Measurements from ENCODE around the gene SPTLC1.
A peak's percentile ranks its signal among the peaks of the same experiment; 100 is the strongest.
"Not testable (repeated sequence)": the region's sequence is repeated elsewhere in the genome, so short reads cannot be mapped to it uniquely, and the experiment has no call there.

The SPTLC1 gene

GRCh38 chr9:92108122-92108521 lies 7.1 kb downstream of the SPTLC1 start:
- Histone ChIP-seq H3K36me3 (ENCODE audit: control insufficient read depth, insufficient read depth, low read length, severe bottlenecking) (peaks cover 40% of the 10 kb centered on the region), H3K27me3 (replicated peaks; ENCODE audit: control insufficient read depth, insufficient read depth, low read length) (no peaks in the 10 kb centered on the region), H3K4me1 (ENCODE audit: control insufficient read depth, insufficient read depth, low read length) (no peaks in the 10 kb centered on the region), H3K4me3 (ENCODE audit: low read length) (no peak overlapping the region), H3K9ac (ENCODE audit: low read length) (no peak overlapping the region), H3K9me3 (ENCODE audit: control insufficient read depth, low read length) (no peaks in the 10 kb centered on the region)
- no peak for DNase-seq (ENCODE audit: low read depth)

- not testable (repeated sequence) for H3K27me3 ChIP-seq (replicated peaks; ENCODE audit: control insufficient read depth, insufficient read depth, low read length); H3K4me1 ChIP-seq (ENCODE audit: control insufficient read depth, insufficient read depth, low read length); H3K9me3 ChIP-seq (ENCODE audit: control insufficient read depth, low read length); DNase-seq (ENCODE audit: low read depth); H3K9ac ChIP-seq (ENCODE audit: low read length); H3K4me3 ChIP-seq (ENCODE audit: low read length)
- peaks cover 26% of the 10 kb centered on the region for H3K36me3 ChIP-seq (ENCODE audit: control insufficient read depth, insufficient read depth, low read length, severe bottlenecking)
Measured at GRCh38 chr9:92105446-92106225, 9.6 kb downstream of the SPTLC1 start.

- not testable (repeated sequence) for H3K4me1 ChIP-seq (ENCODE audit: control insufficient read depth, insufficient read depth, low read length); H3K9me3 ChIP-seq (ENCODE audit: control insufficient read depth, low read length); H3K9ac ChIP-seq (ENCODE audit: low read length); DNase-seq (ENCODE audit: low read depth); H3K27me3 ChIP-seq (replicated peaks; ENCODE audit: control insufficient read depth, insufficient read depth, low read length); H3K4me3 ChIP-seq (ENCODE audit: low read length)
- peaks cover 16% of the 10 kb centered on the region for H3K36me3 ChIP-seq (ENCODE audit: control insufficient read depth, insufficient read depth, low read length, severe bottlenecking)
Measured at GRCh38 chr9:92103601-92104000, 11.6 kb downstream of the SPTLC1 start.

GRCh38 chr9:92100237-92100911 lies 14.8 kb downstream of the SPTLC1 start:
- no peak overlapping the region for H3K4me3 ChIP-seq (ENCODE audit: low read length)
- H3K9me3 ChIP-seq (ENCODE audit: control insufficient read depth, low read length), result no peaks in the 10 kb centered on the region
- peaks cover 8% of the 10 kb centered on the region for H3K4me1 ChIP-seq (ENCODE audit: control insufficient read depth, insufficient read depth, low read length)
- peak; percentile 67 for DNase-seq (ENCODE audit: low read depth)
- H3K36me3 ChIP-seq (ENCODE audit: control insufficient read depth, insufficient read depth, low read length, severe bottlenecking), result peaks cover 7% of the 10 kb centered on the region
- H3K9ac ChIP-seq (ENCODE audit: low read length), result no peak overlapping the region
- H3K27me3 ChIP-seq (replicated peaks; ENCODE audit: control insufficient read depth, insufficient read depth, low read length), result no peaks in the 10 kb centered on the region

GRCh38 chr9:92098638-92099037 lies 16.6 kb downstream of the SPTLC1 start:
- Histone ChIP-seq H3K36me3 (ENCODE audit: control insufficient read depth, insufficient read depth, low read length, severe bottlenecking) (peaks cover 7% of the 10 kb centered on the region), H3K4me3 (ENCODE audit: low read length) (no peak overlapping the region)

GRCh38 chr9:92097997-92098482 lies 17.2 kb downstream of the SPTLC1 start:
- Histone ChIP-seq H3K4me3 (ENCODE audit: low read length) (peak overlapping the region; percentile 27), H3K27me3 (replicated peaks; ENCODE audit: control insufficient read depth, insufficient read depth, low read length) (no peaks in the 10 kb centered on the region), H3K4me1 (ENCODE audit: control insufficient read depth, insufficient read depth, low read length) (peaks cover 8% of the 10 kb centered on the region), H3K36me3 (ENCODE audit: control insufficient read depth, insufficient read depth, low read length, severe bottlenecking) (peaks cover 2% of the 10 kb centered on the region), H3K9ac (ENCODE audit: low read length) (no peak overlapping the region), H3K9me3 (ENCODE audit: control insufficient read depth, low read length) (no peaks in the 10 kb centered on the region)
- no peak for DNase-seq (ENCODE audit: low read depth)

More at GRCh38 chr9:92098638-92099037, 16.6 kb downstream of the SPTLC1 start:
- peaks cover 8% of the 10 kb centered on the region for H3K4me1 ChIP-seq (ENCODE audit: control insufficient read depth, insufficient read depth, low read length)
- no peak for DNase-seq (ENCODE audit: low read depth)
- no peaks in the 10 kb centered on the region for H3K27me3 ChIP-seq (replicated peaks; ENCODE audit: control insufficient read depth, insufficient read depth, low read length)
- H3K9me3 ChIP-seq (ENCODE audit: control insufficient read depth, low read length), result no peaks in the 10 kb centered on the region
- no peak overlapping the region for H3K9ac ChIP-seq (ENCODE audit: low read length)

GRCh38 chr9:92095236-92095635 lies 20.0 kb downstream of the SPTLC1 start:
- H3K36me3 ChIP-seq (ENCODE audit: control insufficient read depth, insufficient read depth, low read length, severe bottlenecking), result no peaks in the 10 kb centered on the region
- H3K4me3 ChIP-seq (ENCODE audit: low read length), result no peak overlapping the region
- peaks cover 3% of the 10 kb centered on the region for H3K4me1 ChIP-seq (ENCODE audit: control insufficient read depth, insufficient read depth, low read length)
- H3K9me3 ChIP-seq (ENCODE audit: control insufficient read depth, low read length), result no peaks in the 10 kb centered on the region
- no peaks in the 10 kb centered on the region for H3K27me3 ChIP-seq (replicated peaks; ENCODE audit: control insufficient read depth, insufficient read depth, low read length)
- H3K9ac ChIP-seq (ENCODE audit: low read length), result no peak overlapping the region
- no peak for DNase-seq (ENCODE audit: low read depth)

GRCh38 chr9:92094655-92095054 lies 20.6 kb downstream of the SPTLC1 start:
- no peak overlapping the region for H3K9ac ChIP-seq (ENCODE audit: low read length)
- no peak overlapping the region for H3K4me3 ChIP-seq (ENCODE audit: low read length)
- H3K36me3 ChIP-seq (ENCODE audit: control insufficient read depth, insufficient read depth, low read length, severe bottlenecking), result no peaks in the 10 kb centered on the region
- H3K4me1 ChIP-seq (ENCODE audit: control insufficient read depth, insufficient read depth, low read length), result no peaks in the 10 kb centered on the region
- no peaks in the 10 kb centered on the region for H3K9me3 ChIP-seq (ENCODE audit: control insufficient read depth, low read length)
- DNase-seq (ENCODE audit: low read depth), result no peak
- H3K27me3 ChIP-seq (replicated peaks; ENCODE audit: control insufficient read depth, insufficient read depth, low read length), result no peaks in the 10 kb centered on the region

GRCh38 chr9:92077888-92078287 lies 37.3 kb downstream of the SPTLC1 start:
- Histone ChIP-seq H3K4me1 (ENCODE audit: control insufficient read depth, insufficient read depth, low read length) (no peaks in the 10 kb centered on the region), H3K4me3 (ENCODE audit: low read length) (no peak overlapping the region), H3K36me3 (ENCODE audit: control insufficient read depth, insufficient read depth, low read length, severe bottlenecking) (peaks cover 62% of the 10 kb centered on the region), H3K27me3 (replicated peaks; ENCODE audit: control insufficient read depth, insufficient read depth, low read length) (no peaks in the 10 kb centered on the region), H3K9ac (ENCODE audit: low read length) (no peak overlapping the region), H3K9me3 (ENCODE audit: control insufficient read depth, low read length) (no peaks in the 10 kb centered on the region)
- no peak for DNase-seq (ENCODE audit: low read depth)

- DNase-seq (ENCODE audit: low read depth), result no peak
- no peaks in the 10 kb centered on the region for H3K4me1 ChIP-seq (ENCODE audit: control insufficient read depth, insufficient read depth, low read length)
- H3K4me3 ChIP-seq (ENCODE audit: low read length), result no peak overlapping the region
- H3K9me3 ChIP-seq (ENCODE audit: control insufficient read depth, low read length), result no peaks in the 10 kb centered on the region
- H3K36me3 ChIP-seq (ENCODE audit: control insufficient read depth, insufficient read depth, low read length, severe bottlenecking), result peaks cover 56% of the 10 kb centered on the region
- H3K27me3 ChIP-seq (replicated peaks; ENCODE audit: control insufficient read depth, insufficient read depth, low read length), result no peaks in the 10 kb centered on the region
- no peak overlapping the region for H3K9ac ChIP-seq (ENCODE audit: low read length)
Measured at GRCh38 chr9:92071634-92072033, 43.6 kb downstream of the SPTLC1 start.

GRCh38 chr9:92066168-92066567 lies 49.0 kb downstream of the SPTLC1 start:
- no peak for DNase-seq (ENCODE audit: low read depth)
- H3K9me3 ChIP-seq (ENCODE audit: control insufficient read depth, low read length), result peaks cover 26% of the 10 kb centered on the region
- no peak overlapping the region for H3K9ac ChIP-seq (ENCODE audit: low read length)
- H3K36me3 ChIP-seq (ENCODE audit: control insufficient read depth, insufficient read depth, low read length, severe bottlenecking), result peaks cover 70% of the 10 kb centered on the region
- peaks cover 14% of the 10 kb centered on the region for H3K4me1 ChIP-seq (ENCODE audit: control insufficient read depth, insufficient read depth, low read length)
- no peaks in the 10 kb centered on the region for H3K27me3 ChIP-seq (replicated peaks; ENCODE audit: control insufficient read depth, insufficient read depth, low read length)
- H3K4me3 ChIP-seq (ENCODE audit: low read length), result no peak overlapping the region
